Dermis blood vessel endothelial cell (primary cell): ENCODE measurements around the gene KIAA0825. TPM values are rescaled to one million over a fixed set of nuclear protein-coding genes. Genes with fewer than 3 reads are reported as not detected.
"Not testable (repeated sequence)": the region's sequence is repeated elsewhere in the genome, so short reads cannot be mapped to it uniquely, and the experiment has no call there.

Experiments
- DNase-seq: peaks from one replicate; pipeline ENCODE4 v3.0.0; 2010
- total RNA-seq: library from RNA; depleted of rRNA; stranded (reverse); fragments of >200 nt; gene quantifications from 2 replicates; pipeline ENCODE4 v1.2.3, GENCODE V29; 2014

The KIAA0825 gene
- total RNA-seq, result 1.0 and 1.9 TPM in 2 replicates

- DNase-seq, result peak; percentile 92
Measured at GRCh38 chr5:94618493-94619328, at the start of gene KIAA0825, which contains the start of gene SLF1. Gene KIAA0825 (minus strand): TSS chr5:94618604. CDS start chr5:94537126, 81,478 bp downstream. Gene SLF1 (plus strand): TSS chr5:94618669. CDS start chr5:94628811, 10,142 bp downstream.

- DNase-seq, result no peak
Measured at GRCh38 chr5:94667937-94668336, 49.5 kb upstream of the KIAA0825 start.

GRCh38 chr5:94661086-94661485 lies 42.7 kb upstream of the KIAA0825 start:
- no peak for DNase-seq

- DNase-seq, result no peak
Measured at GRCh38 chr5:94660506-94660905, 42.1 kb upstream of the KIAA0825 start.

- DNase-seq, result no peak
Measured at GRCh38 chr5:94658272-94658671, 39.9 kb upstream of the KIAA0825 start.

- no peak for DNase-seq
Measured at GRCh38 chr5:94649874-94650273, 31.5 kb upstream of the KIAA0825 start.

GRCh38 chr5:94646758-94647157 lies 28.4 kb upstream of the KIAA0825 start:
- no peak for DNase-seq

GRCh38 chr5:94645053-94645452 lies 26.6 kb upstream of the KIAA0825 start:
- no peak for DNase-seq

GRCh38 chr5:94640176-94640575 lies 21.8 kb upstream of the KIAA0825 start:
- DNase-seq, result no peak

- peak; percentile 13 for DNase-seq
Measured at GRCh38 chr5:94632024-94632423, 13.6 kb upstream of the KIAA0825 start.

- no peak for DNase-seq
Measured at GRCh38 chr5:94627191-94627590, 8.8 kb upstream of the KIAA0825 start.

GRCh38 chr5:94623877-94624276 lies 5.5 kb upstream of the KIAA0825 start:
- DNase-seq, result no peak

GRCh38 chr5:94623011-94623410 lies 4.6 kb upstream of the KIAA0825 start:
- DNase-seq, result no peak

GRCh38 chr5:94621763-94622162 lies 3.4 kb upstream of the KIAA0825 start:
- no peak for DNase-seq

- DNase-seq, result no peak
Measured at GRCh38 chr5:94620256-94620655, 1.9 kb upstream of the KIAA0825 start.

GRCh38 chr5:94618029-94618492 lies 343 bp downstream of the KIAA0825 start:
- peak; percentile 71 for DNase-seq

- DNase-seq, result no peak
Measured at GRCh38 chr5:94615862-94616261, 2.5 kb downstream of the KIAA0825 start.

- no peak for DNase-seq
Measured at GRCh38 chr5:94614156-94614805, 4.1 kb downstream of the KIAA0825 start.

- DNase-seq, result peak; percentile 68
Measured at GRCh38 chr5:94613583-94613982, 4.8 kb downstream of the KIAA0825 start.

GRCh38 chr5:94595281-94595840 lies 23.0 kb downstream of the KIAA0825 start:
- no peak for DNase-seq

- DNase-seq, result no peak
Measured at GRCh38 chr5:94577466-94578245, 40.7 kb downstream of the KIAA0825 start.

- DNase-seq, result no peak
Measured at GRCh38 chr5:94575196-94575595, 43.2 kb downstream of the KIAA0825 start.

GRCh38 chr5:94573349-94573748 lies 45.1 kb downstream of the KIAA0825 start:
- DNase-seq, result not testable (repeated sequence)
